GM18870 (cell line): ENCODE measurements around the gene NCF4.

Experiments
- ATAC-seq: cut with Tn5 transposase; IDR thresholded peaks from one replicate; pipeline ENCODE4 v1.9.1; 2021; ENCODE audit warnings: moderate library complexity; ENCODE audit not compliant: unreplicated experiment

NCF4 gene

DNA sequence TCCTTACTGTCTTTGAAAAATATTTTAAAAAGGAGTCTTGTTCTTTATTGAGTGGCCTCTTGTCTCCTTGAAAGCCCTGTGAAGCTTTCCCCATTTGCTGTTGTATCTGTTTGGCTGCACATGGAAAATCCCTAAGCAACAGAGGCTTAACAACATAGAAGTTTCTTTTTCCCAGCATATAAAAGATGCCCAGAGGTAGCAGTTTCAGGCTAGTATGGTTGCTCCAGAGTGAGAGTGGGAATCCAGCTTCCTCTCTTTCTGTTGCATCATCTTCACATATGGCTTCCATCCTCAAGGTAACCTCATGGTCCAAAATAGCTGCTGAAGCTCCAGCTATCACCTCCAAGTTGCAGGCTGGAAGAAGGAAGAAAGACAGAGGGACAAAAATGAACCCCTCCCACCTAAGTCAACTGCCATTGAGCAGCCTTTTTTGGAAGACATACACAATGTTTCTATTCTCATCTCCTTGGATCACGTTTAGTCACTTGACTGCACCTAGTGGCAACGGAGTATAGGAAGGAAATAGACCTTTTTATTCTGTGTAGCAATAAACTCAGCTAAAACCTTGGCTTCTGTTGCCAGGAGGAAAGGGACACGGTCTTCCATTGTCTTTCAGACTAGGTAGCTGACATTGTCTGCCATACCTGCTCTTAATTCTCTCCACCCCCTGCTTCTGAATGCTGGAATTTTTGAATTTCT lies 57.9 kb downstream of the NCF4 start:
- no peak for ATAC-seq

DNA sequence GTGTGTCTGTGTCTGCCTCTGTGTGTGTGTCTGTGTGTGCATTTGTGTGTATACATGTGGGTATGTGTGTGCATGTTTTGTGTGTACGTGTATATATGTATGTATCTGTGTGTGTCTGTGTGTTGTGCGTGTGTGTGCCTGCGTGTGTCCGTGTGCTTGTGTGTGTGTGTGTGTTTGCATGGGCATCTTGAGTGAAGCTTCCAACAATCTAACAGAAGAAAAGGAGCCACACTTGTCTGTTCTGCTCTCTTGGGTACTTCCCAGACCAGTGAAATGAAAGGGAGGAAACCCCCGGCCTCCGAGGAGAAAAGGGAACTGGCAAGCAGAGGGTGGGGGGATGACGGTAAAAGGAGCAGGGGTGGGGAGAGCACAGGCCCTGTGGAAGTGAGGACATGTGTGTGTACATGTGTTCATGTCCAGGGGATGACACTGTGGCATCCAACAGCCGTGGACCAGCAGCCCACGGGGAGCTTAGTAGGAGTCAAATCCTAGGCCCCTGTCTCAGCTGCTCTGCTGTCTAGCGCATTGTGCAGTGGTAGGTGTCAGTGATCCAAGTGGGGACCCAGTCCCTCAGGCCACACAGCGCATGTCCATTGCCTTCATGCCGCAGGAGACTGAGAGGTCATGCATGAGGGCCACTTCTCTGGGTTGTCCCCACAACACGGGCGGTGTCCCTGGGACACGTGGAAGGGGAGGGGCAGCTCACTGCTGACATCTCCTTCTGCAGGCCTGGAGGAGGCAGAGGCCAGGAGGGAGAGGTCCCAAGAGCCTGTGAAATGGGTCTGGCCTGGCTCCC lies 60.7 kb downstream of the NCF4 start:
- no peak for ATAC-seq

DNA sequence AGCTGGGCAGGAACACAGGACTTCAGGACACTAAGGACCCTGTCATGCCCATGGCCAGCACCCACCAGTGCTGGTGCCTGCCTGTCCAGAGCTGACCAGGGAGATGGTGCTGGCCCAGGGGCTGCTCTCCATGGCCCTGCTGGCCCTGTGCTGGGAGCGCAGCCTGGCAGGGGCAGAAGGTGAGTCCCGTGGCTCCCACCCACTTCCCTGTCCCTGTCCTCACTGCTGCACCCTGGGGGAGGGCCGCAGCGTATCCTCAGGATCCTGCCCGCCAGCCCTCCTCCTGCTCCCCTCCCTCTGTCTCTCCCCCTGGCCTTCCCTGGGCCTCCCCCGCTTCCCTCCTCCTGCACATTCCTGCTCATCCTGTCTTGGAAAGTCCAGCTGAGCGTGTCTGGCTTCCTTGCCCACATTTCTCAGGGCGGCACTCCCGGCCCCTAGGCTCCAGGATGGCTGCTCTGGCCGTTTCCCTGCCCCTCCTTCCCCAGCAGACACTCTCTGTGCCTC lies 61.4 kb downstream of the NCF4 start:
- no peak for ATAC-seq

DNA sequence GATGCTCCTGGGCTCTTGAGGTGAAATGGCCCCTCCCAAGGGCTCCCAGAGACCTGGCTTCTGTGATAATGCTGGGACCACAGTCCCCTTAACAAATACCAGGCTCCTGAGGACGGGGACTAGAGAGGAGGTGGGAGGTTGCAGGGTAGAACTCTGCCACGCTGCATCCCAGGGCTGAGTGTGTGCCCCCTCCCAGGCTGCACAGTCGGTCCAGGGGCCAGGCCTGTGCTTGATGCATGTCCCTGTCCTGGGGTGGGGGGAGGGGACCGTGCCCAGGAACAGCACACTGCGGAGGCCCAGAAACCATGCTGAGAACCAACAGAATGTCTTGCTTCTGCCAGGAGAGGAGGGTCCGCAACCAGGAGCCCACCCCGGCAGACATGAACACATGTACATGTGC lies 61.9 kb downstream of the NCF4 start:
- ATAC-seq: no peak

DNA sequence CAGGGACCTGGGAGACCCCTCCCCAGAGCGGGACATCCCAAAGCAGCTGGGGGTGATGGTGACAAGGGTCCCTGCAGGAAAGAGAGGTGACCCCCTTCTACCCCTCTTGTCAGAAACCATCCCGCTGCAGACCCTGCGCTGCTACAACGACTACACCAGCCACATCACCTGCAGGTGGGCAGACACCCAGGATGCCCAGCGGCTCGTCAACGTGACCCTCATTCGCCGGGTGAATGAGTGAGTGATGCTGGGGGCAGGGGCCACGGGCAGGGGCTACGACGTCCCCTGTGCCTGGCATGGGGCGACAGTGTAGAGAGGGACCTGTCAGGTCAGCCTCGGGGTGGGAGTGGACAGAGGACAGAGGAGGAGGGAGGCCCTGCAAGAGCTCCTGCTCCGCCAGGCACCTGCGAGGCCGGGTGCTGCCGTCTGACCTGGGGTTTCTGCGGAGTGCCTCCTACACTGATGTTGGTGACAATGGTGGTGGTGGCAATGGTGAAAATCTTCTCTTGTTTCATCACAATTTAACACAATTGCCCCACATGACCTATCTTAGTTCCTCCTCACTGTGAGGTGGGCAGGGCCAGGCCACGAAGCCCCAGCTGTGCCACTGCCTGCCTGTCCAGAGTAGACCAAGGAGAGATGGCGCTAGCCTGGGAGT lies 62.5 kb downstream of the NCF4 start:
- ATAC-seq: no peak

DNA sequence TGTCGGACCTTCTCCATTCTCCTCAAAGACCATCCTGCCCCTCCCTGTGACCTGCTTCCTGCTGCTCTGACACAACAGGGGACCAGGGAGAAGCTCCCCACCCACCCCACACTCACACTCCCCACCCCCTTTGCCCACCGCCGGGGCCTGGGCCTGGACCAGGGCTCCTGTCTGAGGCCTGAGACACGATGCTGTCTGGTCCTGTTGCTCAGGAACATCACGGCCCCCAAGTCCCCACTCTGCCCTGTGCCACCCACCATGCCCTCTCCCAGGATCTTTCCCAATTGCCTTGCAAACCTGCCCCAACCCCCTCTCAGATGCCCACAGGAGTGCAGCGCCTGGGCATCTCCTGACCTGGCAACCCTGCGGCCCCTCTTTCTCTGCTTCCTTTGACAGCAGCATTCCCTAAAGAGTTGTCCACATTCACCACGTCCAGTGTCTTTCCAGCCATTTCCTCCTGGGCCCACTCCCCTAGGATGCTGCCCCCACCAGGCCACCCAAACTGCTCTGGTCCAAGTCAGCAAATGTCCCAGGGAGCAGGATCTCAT lies 63.4 kb downstream of the NCF4 start:
- no peak for ATAC-seq

DNA sequence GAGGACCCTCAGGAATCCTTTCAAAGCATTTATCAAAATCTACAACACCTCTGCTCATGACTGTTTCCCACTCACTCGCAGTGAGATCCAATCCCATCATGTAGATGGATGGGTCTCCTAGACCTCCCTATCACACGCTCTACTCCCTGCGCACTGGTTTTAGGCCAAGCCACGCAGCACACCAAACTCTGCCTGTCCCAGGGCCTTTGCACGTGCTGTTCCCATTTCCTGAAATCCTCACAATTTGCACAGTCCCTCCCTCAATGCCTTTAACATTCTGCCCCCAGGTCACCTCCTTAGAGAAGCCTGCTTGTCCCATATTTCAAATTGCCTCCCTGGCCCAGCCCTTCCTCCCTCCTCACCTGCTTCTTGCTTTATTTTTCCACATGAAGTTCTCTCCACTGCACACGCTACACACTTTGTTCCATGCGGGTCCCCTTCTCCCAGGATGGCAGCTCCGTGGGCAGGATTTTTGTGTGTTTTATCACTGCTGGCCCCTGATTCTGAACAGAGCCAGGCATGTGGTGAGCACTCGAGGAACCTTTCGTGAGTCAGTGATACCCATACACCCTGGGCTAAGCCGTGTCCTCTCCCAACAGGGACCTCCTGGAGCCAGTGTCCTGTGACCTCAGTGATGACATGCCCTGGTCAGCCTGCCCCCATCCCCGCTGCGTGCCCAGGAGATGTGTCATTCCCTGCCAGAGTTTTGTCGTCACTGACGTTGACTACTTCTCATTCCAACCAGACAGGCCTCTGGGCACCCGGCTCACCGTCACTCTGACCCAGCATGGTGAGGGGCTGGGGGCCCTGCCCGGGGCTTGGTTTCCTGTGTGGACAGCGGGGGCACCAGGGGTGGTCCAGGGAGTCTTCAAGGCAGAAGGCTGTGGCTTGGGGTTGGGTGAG lies 64.8 kb downstream of the NCF4 start:
- ATAC-seq: no peak

DNA sequence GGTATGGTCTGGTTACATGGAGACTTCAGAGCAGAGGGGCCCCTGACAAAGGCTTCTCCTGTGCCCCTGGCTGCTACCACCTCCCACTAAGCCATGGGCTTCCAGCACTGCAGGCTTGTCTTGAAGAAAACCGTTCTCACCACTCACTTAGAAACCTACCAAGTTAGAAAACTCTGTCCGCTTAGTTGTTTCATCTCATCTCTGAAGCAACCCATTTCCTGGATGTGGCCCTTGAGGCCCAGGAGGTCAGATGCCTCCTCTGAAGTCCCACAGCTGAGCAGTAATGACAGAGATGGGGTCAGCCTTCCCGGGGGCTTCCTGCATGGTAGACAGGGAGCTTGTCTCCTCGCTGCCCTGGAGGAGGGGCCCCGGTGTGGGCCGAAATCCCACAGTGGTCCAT lies 65.5 kb downstream of the NCF4 start:
- ATAC-seq: no peak

DNA sequence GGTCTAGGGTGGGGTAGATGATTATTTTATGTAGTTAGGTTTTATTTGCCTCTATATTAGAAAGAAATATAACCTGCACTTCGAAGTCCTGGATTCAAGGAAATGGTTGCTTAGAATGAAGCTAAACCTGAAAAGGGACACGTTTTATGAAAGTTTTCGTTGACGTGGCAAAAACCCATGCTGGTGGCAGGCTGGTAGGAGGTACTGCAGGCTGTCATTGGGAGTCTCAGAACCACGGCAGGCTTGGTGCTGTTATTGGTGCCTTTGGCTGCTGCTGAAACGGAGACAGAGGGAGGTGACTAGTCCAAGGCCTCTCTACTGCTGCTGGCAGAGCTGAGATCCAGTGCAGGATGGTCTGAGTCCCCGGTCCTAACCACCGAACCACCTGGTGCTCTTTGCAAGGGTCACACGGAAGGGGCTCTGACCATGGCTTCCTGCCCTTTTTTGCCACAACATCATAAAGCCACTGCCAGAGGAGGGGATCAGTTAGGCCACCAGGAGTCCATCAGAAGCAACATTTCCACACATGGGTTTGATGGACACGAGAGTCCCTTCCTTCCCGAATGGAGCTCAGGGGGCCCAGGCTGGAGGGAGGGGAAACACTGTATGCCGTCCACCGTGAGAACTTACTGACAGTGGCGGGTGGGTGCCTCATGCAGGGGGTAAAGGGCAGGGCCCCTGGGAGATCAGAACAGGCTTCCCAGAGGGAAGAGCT lies 66.1 kb downstream of the NCF4 start:
- no peak for ATAC-seq
